SHP77 (cell line): Measurements from ENCODE around the gene KCNMB1.

Source experiments
- DNase-seq, 2 experiments: peaks; one replicate each; lab custom pipeline; 2025; lab: John Stamatoyannopoulos, UW

The KCNMB1 gene

GRCh38 chr5:170341545-170341944, 47.6 kb downstream of the KCNMB1 start:
- no peak for DNase-seq

- no peak for DNase-seq
Observed at GRCh38 chr5:170339780-170340167, 49.4 kb downstream of the KCNMB1 start.

GRCh38 chr5:170338933-170339779, 50.0 kb downstream of the KCNMB1 start:
- DNase-seq = no peak

GRCh38 chr5:170338291-170338690, 50.9 kb downstream of the KCNMB1 start:
- DNase-seq = no peak

- DNase-seq = no peak
Observed at GRCh38 chr5:170337045-170337733, 52.0 kb downstream of the KCNMB1 start.

- DNase-seq = no peak
Observed at GRCh38 chr5:170336065-170336464, 53.1 kb downstream of the KCNMB1 start.

GRCh38 chr5:170334626-170335025, 54.5 kb downstream of the KCNMB1 start:
- DNase-seq = no peak

- no peak for DNase-seq
Observed at GRCh38 chr5:170333161-170333910, 55.8 kb downstream of the KCNMB1 start.

- DNase-seq = no peak
Observed at GRCh38 chr5:170332058-170332457, 57.1 kb downstream of the KCNMB1 start.

- no peak for DNase-seq
Observed at GRCh38 chr5:170330568-170331054, 58.6 kb downstream of the KCNMB1 start.

- DNase-seq = no peak
Observed at GRCh38 chr5:170329524-170329923, 59.6 kb downstream of the KCNMB1 start.

GRCh38 chr5:170327829-170328228, 61.3 kb downstream of the KCNMB1 start:
- DNase-seq = no peak

GRCh38 chr5:170327168-170327567, 62.0 kb downstream of the KCNMB1 start:
- DNase-seq = no peak
